Subcutaneous adipose tissue (tissue), 4 donors: Measurements from ENCODE around the gene SMIM36. TPM values are rescaled to one million over a fixed set of nuclear protein-coding genes. Genes with fewer than 3 reads are reported as not detected.

Experiments used
- total RNA-seq, 4 donors: library from RNA; depleted of rRNA; stranded (reverse); fragments of >200 nt; gene quantifications; one replicate each; pipeline ENCODE4 v1.1.0, GENCODE V29; 2016
- TF ChIP-seq, protein P1 (sequence below): fragments of 450-650 bp; IDR thresholded peaks from one replicate; pipeline ENCODE4 v1.5.1; 2016; ENCODE audit warnings: low read depth, mild to moderate bottlenecking, control low read depth, antibody characterized with exemption, moderate library complexity

Gene SMIM36
- total RNA-seq, 4 donors from 2014 or later, result not detected

- TF ChIP-seq, protein P1, sequence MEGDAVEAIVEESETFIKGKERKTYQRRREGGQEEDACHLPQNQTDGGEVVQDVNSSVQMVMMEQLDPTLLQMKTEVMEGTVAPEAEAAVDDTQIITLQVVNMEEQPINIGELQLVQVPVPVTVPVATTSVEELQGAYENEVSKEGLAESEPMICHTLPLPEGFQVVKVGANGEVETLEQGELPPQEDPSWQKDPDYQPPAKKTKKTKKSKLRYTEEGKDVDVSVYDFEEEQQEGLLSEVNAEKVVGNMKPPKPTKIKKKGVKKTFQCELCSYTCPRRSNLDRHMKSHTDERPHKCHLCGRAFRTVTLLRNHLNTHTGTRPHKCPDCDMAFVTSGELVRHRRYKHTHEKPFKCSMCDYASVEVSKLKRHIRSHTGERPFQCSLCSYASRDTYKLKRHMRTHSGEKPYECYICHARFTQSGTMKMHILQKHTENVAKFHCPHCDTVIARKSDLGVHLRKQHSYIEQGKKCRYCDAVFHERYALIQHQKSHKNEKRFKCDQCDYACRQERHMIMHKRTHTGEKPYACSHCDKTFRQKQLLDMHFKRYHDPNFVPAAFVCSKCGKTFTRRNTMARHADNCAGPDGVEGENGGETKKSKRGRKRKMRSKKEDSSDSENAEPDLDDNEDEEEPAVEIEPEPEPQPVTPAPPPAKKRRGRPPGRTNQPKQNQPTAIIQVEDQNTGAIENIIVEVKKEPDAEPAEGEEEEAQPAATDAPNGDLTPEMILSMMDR, result no peak
These were observed 59.5 kb downstream of the SMIM36 start for GRCh38 chr17:55451758-55452138.

GRCh38 chr17:55451203-55451641 lies 60.0 kb downstream of the SMIM36 start:
- TF ChIP-seq, protein P1, result no peak

DNA sequence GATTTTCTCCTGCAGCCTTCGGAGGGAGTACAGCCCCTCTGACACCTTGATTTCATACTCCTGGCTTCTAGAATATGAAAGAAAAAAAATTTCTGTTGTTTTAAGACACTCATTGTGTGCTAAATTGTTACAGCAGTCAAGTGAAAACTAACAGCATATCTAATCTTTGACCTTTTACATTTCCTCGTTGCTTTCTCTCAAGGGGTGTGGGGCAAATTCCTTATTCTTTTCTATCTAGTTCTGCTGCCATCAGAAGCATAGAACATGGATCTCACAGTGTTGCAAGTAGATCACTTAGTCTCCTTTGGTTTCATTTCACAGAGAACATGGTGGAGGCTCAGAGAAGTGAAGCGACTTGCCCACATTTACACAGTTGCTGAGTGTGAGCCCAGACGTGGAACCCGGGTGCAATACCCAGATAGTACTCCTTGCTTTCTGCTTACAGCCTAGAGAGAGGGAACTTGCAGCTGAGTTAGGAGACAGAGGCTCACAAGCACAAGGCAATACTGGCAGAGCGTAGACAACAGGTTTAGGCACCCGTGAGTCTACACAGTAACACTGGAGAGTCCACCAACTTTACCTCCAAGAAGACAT lies 60.9 kb downstream of the SMIM36 start:
- TF ChIP-seq, protein P1, result no peak

- TF ChIP-seq, protein P1, result no peak
These were observed 62.6 kb downstream of the SMIM36 start for GRCh38 chr17:55448681-55449080.

DNA sequence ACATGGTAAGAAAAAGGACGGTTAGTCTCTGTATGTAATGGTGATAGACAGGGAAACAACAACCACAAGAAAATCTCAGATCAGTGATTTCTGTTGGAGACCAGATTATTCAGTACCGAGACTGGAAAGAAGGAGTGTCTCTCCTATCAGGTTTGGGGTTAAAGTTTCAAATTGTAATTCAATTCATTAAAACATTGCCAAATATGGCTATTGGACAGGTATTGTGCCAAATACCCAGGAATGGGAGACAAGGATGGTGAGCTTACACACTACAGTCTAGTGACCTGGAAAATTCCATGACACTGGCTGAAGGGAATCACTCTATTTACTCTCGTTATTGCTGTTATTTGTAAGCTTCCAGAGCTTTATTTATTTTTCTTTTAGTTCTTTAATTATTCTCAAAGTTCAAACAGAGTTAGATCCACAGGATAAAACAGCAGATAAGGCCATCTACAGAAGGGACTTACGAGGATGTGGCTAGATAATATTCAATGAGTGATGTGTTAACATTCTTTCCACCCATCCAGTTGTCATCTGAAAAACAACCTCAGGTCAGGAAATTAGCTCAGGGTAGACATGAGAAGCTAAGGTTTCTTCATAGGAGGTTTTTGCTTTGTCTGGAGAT lies 64.6 kb downstream of the SMIM36 start:
- TF ChIP-seq, protein P1, result no peak

DNA sequence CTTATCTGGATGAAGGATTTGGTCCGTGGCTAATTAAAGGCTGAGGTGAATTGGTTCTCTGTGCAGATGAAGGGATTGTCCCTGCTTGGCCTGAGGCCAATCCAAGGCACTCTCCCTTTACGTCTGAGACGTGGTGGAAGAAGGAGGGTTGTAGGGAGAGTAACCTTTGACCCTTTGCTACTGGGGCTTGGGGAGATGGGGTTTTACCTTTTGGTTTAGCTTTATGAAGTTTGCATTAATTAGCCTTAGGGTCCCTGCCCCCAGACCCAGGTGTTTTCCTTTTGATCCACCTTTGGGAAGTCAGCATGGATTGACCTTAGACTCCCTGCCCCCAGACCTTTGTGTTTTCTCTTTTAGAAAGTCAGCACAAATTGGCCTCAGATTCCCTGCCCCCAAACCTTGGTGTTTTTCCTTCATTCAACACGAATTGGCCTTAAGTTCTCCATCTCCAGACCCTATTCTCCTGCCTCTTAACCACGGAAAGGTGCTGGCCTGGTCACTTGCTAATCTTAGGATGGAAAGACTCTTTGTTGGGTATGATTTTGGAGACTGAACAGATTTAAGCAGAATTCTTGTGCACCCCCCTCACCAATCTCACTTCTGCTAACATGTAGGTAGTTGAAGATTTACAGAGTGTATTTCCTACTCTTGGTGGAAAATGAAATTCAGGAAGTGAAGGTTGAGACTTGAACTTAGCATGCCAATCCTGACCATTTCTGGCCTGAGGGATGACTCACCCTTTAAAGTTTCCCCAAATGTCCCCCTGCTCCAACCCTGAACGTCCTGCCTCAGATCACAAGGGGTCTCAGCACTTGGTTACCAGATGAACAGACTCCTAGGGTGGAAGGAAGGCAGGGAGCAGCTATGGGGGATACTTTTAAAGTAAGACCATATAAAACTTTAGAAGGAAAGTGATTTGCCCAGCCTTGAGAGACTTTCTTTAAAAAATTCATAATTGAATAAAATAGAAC lies 66.5 kb downstream of the SMIM36 start:
- TF ChIP-seq, protein P1, result no peak

GRCh38 chr17:55443904-55444303 lies 67.3 kb downstream of the SMIM36 start:
- TF ChIP-seq, protein P1, result no peak
